DMS79 treated with DMSO at 0.1 percent for 48 hours (cell line): ENCODE measurements around the gene TSHZ3.

Experiments
- DNase-seq: peaks from one replicate; lab custom pipeline; 2025; lab: John Stamatoyannopoulos, UW

The TSHZ3 gene

GRCh38 chr19:31354799-31355664 is 5.8 kb upstream of the TSHZ3 start:
- DNase-seq, result no peak

DNA sequence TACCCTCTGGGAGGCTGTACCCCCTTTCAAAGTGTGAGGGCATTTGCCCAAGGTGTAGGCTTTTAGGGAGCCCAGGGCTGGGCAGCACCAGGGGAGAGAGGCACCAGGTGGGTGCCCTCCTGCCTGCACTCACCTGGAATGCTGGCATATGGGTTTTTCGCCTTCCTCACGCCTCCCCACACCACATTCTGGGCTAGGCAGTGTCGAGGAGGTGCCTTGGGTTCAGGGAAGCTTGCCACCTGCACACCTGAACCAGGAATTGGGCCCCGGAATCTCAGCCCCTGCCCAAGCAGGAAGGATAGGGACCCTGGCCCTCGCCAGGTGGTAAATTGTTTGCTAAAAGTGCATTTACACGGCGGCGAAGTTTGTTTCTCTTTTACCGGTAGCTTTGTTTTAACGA is 5.1 kb upstream of the TSHZ3 start:
- no peak for DNase-seq

DNA sequence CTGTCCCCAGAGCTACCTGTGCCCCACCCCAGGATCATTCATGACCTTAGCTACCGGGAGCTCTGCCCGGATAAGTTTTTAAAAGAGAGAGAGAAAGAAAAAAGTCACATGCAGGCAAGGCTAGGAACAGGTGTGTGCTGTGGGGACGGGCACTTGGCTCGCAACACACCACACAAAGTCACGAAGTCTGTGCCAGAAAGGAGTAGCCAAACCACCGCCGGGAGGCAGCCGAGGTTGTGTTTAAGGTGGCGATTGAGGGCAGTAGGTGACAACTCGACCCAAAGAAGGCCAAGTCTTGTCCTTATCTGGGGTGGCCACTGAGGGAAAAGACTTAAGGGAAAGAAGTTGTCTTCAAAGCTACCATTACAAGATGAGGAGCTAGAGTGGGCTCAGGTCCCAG is 4.6 kb upstream of the TSHZ3 start:
- no peak for DNase-seq

DNA sequence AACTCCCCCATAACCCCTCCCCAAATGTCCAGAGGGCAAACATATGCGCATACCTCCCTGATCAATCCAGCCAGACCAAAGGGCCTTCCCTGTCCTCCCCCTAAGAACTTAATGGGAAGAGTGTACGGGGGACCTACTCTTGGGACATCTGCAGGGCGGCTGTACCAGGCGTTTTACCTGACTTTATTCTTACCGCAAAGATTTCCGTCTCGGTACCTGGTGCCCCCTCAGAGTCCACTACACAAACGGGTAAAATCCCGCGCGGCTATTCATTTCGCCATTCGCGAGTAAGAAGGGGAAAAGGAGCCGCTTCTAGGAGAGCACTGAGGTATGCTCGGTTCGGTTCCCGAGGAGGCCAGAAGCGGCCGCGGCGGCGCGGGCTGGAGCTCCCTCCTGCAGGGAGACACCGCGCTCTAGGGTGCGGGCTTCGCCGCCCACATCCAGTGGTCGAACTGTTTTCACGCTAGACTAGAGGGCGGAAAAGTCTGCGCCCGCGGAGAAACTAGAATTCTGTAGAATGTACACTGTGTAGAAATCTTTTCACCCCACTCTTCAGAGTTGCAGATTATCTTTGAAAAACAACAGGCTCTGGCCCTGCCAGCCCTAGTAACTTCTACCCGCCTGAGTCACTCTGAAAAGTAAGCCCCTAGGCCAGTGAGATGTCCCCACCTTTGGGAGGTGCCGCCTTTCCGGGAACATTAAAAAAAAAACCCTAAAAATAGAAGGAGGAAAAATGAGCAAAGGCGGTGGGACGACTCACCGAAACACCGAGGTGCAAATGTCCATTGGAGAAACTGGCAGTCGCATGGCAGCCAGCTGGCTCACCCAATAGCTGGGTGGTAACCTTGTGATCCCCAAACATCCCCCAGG is 3.8 kb upstream of the TSHZ3 start:
- no peak for DNase-seq

GRCh38 chr19:31352296-31352781 is 3.1 kb upstream of the TSHZ3 start:
- DNase-seq, result no peak

GRCh38 chr19:31351855-31352195 is 2.6 kb upstream of the TSHZ3 start:
- DNase-seq, result no peak

GRCh38 chr19:31351056-31351854 is 2.0 kb upstream of the TSHZ3 start:
- peak; percentile 30 for DNase-seq

DNA sequence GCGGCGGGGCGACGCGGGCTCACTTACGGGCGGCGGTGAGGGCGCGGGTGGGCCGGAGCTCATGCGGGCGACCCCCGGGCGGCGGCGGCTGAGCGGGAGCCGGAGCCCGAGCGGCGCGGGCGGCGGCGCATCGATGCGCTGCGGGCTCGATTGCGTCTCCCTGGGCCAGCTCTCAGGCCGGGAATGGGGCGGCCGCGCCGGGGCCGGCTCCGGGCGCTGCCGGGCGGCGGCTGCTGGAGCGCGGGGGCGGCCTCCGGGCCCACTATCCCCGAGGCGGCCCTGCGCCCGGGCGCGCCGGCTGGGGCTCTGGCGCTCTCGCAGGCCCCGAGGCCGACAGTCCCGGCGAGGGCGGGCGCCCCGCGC is 1.4 kb upstream of the TSHZ3 start:
- peak; percentile 27 for DNase-seq

- DNase-seq, result no peak
Observed at GRCh38 chr19:31350033-31350692, 927 bp upstream of the TSHZ3 start.

GRCh38 chr19:31348481-31349159 is 616 bp downstream of the TSHZ3 start:
- peak; percentile 29 for DNase-seq

DNA sequence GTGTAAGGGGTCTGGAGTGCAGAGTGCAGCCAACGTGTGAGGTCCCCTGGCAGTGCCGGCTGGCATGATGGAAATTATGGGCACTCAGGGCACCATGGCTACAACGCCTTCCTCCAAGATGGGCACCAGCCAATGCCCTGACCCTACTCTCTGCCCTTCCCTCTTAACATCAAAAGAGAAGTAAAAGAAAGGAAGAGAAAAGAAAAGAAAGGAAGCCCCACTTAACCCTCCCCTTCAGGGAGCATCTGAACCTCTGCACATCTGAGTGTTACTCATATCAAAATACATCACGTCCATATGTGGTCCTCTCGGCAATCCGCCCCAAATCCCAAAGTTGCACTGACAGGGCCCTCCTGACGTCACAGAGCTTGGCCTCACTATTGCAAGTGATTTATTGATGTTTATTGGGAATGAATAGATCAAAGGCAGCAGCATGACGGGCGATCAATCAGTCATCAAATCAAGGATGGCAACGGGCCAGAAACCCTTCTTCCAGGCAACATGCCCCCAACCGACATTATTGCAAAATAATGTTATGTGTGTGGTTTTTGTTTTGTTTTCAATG is 1.3 kb downstream of the TSHZ3 start:
- no peak for DNase-seq

- no peak for DNase-seq
Observed at GRCh38 chr19:31347354-31347753, 1.9 kb downstream of the TSHZ3 start.

GRCh38 chr19:31346184-31347059 is 2.8 kb downstream of the TSHZ3 start:
- peak; percentile 56 for DNase-seq

GRCh38 chr19:31344403-31344802 is 4.8 kb downstream of the TSHZ3 start:
- DNase-seq, result peak; percentile 56

DNA sequence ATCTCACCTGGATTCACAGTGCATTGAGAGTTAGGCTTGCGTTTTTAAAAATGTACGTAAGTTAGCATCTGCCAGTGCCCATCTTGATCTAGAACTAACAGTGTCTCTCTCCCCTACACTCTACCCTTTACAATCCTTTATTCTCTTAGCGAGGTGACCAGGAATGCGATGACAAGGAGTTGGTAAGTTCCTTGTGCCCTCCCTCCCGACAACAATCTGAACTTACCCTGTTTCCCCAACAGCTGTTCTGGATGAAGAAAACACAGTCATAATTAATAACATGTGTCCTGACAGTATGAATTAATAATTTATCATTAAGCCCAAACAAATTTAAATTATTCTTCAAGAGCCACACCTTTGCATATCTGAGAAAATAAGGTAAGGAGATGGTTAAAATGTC is 6.3 kb downstream of the TSHZ3 start:
- no peak for DNase-seq

DNA sequence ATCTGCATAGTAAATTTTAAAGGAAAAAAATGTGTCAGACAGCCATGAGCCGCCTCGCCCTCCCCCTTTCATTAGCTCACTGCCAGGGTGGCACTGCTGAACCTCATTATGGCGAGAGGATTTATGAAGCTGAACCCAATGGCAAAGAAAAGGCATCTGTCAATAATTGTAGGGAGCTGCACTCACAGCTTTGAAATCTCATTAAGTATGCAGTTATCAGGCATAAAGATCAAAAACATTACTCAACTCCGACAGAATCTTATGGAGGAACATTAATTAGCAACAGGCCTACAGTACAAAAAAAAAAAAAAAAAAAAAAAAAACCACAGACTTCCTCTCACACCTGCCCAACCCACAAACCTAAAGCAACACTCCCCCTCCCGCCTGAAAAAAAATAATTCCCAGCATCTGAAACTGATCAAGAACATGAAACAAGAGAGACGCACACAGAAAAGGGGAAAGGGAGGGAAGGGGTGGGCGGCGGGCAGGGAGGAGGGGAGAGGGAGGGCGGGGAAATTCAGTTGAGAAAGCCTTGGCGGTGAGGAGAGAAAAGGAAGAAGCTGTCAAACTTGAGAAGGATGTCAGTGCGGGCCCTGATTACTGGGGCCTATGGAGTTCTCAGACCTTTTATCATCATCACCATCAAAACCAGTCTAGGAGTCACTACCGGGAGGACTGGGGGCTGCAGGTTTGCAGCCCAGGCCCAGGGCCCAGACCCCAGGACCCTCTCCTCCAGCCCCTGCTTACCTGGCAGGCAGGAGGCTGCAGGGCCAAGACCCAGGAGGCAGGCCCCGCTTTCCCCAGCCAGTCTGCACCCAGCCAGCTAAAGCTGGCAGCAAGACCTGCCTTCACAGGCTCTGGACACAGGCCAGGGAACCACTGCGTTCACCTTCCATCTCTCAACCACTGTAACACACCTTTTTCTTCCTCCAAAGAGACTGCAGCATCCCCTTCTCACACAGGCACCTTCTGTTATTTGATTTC is 8.9 kb downstream of the TSHZ3 start:
- DNase-seq, result peak; percentile 70

GRCh38 chr19:31339411-31339810 is 9.8 kb downstream of the TSHZ3 start:
- peak; percentile 59 for DNase-seq

GRCh38 chr19:31338069-31338776 is 11.0 kb downstream of the TSHZ3 start:
- no peak for DNase-seq
